ENCODE results near the gene EPYC.

EPYC gene

DNA sequence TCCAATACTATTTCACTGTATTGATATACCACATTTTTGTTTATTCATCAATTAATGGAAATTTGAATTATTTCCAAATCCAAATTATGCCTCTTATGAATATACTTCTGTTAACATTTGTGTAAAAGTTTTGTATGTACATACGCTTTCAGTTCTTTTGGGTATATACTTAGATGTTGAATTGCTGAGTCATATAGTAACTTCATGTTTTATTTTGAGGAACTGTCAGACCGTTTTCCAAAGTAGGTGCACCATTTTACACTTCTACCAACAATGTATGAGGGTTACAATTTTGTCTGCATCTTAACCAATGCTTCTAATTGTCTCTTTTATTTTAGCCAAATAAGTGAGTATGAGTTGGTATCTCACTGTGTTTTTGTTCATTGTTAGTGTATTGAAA lies 39.6 kb downstream of the EPYC start:
- no peak for DNase-seq
- in situ Hi-C loops (cut with MboI; ENCODE audit: low pct_unique_long_range_greater_than_20kb, low sequenced_read_pairs), result no loop called here

DNA sequence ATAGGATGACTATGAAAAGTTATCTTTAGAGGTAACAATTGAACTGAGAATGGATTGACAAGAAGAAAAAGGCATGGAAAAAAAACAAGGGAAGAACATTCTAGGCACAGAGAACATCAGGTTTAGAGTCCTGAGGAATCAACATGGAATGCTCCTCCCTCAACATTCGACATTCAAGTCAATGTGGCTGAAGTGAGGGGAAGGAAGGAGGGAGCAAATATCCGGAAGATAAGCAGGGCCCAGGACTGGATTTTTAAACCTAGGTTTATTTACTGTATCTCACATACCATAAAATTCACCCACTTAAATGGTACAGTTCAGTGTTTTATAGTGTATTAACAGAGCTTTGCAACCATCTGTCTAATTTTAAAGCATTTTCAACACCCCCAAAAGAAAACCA lies 40.2 kb downstream of the EPYC start:
- DNase-seq, result no peak
- in situ Hi-C loops (cut with MboI; ENCODE audit: low pct_unique_long_range_greater_than_20kb, low sequenced_read_pairs), result no loop called here

DNA sequence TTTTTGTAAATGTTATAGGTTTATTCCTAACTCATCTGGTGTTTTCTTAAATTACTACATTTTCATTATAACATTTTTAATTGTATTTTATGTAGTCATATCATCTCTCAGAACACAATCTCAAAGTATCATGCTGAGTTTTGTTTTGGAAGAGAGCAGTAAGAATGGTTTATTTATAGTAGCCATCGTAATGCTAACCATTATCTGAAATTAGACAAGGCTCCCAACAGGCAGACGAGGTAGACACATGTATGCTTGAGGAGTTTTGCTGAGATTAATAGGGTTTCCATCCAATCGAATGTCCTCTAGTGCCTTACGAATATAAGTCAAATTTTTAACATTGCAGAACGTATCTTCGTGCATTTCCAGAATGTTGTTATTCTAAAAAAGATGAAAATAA lies 40.8 kb downstream of the EPYC start:
- in situ Hi-C loops (cut with MboI; ENCODE audit: low pct_unique_long_range_greater_than_20kb, low sequenced_read_pairs), result no loop called here

DNA sequence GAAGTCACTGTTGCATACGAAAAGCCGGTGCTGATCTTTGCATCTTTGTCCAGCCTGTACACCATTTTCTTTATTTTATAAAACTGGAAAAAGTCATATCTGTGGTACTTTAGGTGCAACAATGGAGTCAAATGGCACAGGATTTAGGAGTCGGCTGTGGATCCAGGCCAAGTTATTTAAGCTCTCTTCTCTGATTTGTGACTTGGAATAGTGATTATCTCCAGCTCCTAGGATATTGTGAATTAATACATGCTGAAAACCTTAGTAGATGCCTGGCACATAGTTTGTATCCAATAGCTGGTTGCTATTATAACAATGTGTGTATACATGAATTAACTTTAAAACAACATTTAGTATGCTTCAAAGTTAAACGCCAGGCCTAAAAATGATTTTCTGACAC lies 43.6 kb downstream of the EPYC start:
- no peak for DNase-seq
- in situ Hi-C loops (cut with MboI; ENCODE audit: low pct_unique_long_range_greater_than_20kb, low sequenced_read_pairs), result no loop called here

More for the DNA sequence above, 40.8 kb downstream of the EPYC start:
- no peak for DNase-seq

DNA sequence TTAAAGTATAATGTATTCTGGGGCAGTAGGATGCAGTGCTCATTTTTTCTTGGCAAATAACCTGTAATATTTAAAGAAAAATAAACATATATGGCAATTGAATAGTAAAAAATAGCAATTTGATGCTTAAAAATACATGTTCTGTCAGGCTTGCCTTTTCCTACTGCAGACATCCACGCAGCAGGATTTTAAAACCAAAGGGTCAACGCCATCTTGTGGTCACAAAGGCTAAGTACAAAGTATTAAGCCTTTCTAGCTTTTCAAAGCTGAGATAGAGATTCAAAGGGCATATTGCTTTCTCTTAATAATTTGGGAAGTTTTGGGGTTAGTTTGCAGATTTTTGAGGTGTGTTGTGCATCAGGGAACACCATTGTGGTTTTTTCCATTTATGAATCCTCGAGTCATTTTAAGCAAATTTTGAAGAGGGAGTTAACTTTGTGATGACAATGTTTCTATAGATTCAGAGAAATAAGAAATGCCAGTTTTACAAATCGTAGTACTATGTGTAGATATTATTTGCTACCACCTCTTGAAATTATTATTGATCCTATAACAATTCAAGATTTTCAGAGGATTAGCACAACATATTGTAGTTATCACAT lies 45.1 kb downstream of the EPYC start:
- DNase-seq, result peak; percentile 43
- in situ Hi-C loops (cut with MboI; ENCODE audit: low pct_unique_long_range_greater_than_20kb, low sequenced_read_pairs), result no loop called here

DNA sequence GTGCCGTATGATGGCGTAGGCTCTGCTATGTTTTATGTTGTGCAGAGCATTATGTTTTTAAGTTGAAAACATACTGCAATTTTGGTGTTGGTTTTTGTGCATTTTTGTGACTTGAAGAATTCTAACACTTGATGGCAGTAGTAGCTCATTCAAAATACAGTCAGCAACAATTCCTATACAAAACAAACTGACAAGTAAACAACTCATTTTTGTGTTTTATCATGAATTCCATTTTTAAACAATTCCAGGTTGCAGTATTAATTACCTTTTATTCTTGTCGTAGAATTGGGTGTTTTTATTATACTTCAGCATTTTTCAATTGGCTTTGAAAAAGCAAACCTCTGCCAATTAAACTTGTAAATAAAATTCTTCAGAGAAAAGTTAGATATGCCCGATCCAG lies 45.7 kb downstream of the EPYC start:
- in situ Hi-C loops (cut with MboI; ENCODE audit: low pct_unique_long_range_greater_than_20kb, low sequenced_read_pairs), result no loop called here
- no peak for DNase-seq

DNA sequence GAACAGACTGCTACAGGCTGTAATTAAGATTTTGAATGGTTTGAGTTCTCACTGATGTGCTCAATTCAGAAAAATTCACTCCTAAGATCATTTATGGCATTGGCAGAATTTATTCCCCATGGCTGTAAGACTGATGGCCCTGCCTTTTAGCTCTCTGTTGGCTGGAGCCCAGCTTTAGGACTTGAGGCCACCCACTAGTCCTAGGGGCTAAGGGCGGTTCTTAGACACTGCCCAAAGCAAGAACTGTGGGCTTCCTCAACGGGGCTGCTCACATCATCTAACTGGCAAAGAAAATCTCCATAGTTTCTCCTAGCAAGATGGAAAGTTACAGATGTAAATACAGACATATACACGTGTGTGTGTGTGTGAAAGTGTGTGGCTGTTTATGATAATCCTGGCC lies 46.4 kb downstream of the EPYC start:
- in situ Hi-C loops (cut with MboI; ENCODE audit: low pct_unique_long_range_greater_than_20kb, low sequenced_read_pairs), result no loop called here

DNA sequence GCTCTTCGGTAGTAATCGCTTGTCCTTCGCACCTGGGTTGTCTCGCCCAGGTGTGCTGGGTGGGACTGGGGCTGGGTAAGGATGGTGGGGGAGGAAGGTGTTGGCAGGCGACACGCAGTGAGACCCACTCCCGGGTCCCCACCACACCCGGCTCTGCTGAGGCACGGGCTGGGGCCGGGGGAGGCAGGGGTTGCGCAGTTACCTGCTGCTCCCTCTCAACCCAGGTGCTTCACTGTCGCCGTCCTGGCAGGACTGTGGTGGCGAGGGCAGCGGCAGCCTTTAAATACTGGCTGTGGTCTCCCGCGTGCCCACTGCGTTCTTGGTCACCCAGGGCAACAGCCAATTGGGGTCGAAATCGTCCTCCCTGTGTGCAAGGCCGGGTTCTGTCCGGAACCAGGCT lies 49.9 kb downstream of the EPYC start, which contains the start of gene CCER1:
TSS of gene CCER1 (minus strand) at position 256 of the 400 bp plus-strand sequence. CDS start 434 bp downstream, outside the sequence.
- DNase-seq, result no peak
- in situ Hi-C loops (cut with MboI; ENCODE audit: low pct_unique_long_range_greater_than_20kb, low sequenced_read_pairs), result no loop called here

More for the DNA sequence above, 46.4 kb downstream of the EPYC start:
- no peak for DNase-seq

DNA sequence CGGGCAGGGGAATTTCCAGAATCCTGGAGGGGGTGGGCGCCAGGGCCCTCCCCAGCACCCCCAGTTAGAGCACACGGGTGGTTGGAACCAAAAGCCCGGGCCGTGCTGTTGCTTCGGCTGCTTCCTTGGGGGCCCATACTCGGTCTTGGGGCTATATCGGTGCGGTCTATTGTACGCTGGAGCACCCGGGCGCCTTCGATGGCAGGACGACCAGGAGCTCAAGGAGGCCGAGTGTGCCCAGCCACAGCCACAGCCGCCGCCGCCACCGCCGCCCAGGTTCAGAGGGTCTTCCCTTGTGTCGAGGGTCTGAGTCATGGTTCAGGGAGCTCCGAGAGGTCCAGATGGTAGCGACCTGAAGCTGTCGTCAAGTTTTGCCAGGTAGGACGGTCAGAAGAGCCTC lies 50.3 kb downstream of the EPYC start:
- in situ Hi-C loops (cut with MboI; ENCODE audit: low pct_unique_long_range_greater_than_20kb, low sequenced_read_pairs), result no loop called here
- no peak for DNase-seq

DNA sequence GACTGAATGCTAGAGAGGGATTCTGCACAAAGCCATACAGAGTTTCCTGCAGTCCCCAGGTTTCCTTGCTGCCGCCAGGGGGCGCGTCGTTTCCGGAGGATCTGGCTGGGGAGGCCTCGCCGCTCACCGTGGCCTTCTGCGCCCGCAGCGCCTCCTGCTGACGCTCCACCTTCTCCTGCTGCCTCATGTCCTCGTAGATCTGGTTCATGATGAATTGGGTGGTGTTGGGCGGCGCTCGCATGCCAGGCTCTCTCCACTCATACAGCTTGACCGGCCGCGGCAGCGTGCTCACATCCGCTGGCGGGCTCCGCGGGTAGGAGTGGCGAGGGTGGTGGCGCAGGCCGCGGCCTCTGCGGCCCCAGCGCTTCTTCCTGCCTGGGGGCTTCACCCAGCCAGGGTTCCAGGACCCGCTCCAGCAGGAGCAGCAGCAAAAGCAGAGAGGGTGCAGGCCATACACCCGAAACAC lies 50.8 kb downstream of the EPYC start:
- in situ Hi-C loops (cut with MboI; ENCODE audit: low pct_unique_long_range_greater_than_20kb, low sequenced_read_pairs), result no loop called here
- no peak for DNase-seq

DNA sequence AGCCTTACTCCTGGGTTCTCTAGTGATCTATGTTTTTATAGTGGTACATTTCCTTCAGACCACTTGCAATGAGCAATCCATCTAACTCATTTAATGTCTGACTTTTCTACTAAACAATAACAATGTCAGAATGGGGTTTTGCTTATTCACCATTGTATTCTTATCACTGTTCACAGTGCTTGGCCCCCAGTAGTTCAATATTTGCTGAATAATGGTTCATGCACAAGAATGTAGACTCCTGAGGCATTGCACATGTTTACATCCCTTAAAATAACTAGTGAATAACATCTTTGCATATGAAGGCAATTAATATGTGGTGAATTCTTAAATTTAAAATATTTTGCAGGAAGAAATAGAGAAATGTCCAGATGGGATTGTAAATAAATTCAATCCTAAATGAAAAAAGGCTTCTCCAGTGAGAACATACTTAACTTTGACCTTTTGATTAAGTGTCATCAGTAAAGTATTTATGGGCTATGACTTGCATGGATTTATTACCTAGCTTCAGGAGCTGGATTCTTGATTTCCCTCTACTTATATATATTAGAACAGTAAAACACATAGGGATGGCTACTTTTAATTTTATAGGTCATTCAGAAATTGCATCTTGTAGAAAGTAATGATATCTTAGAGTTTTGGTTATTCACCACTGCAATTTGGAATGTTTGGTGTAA lies 53.2 kb downstream of the EPYC start:
- no peak for DNase-seq

DNA sequence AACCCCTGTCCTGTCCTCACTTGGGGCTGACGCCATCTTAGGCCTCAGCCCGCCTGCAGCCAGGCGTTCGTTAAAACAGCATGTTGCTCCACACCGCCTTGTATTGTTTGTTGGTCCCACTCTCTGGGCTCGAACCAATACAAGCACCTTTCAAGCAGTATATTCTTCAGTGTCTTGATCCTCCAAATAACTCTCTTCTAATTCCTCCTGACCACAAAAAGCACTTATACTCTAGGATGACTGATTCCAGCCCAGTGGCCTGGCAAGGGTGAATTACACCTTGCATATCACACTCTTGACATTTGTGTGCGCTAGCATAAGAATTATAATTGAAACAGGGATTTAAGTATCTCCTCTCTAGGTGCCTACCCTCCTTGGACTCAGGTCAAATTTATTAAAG lies 56.9 kb downstream of the EPYC start:
- in situ Hi-C loops (cut with MboI; ENCODE audit: low pct_unique_long_range_greater_than_20kb, low sequenced_read_pairs), result no loop called here
- DNase-seq, result no peak

More for the DNA sequence above, 53.2 kb downstream of the EPYC start:
- in situ Hi-C loops (cut with MboI; ENCODE audit: low pct_unique_long_range_greater_than_20kb, low sequenced_read_pairs), result no loop called here

DNA sequence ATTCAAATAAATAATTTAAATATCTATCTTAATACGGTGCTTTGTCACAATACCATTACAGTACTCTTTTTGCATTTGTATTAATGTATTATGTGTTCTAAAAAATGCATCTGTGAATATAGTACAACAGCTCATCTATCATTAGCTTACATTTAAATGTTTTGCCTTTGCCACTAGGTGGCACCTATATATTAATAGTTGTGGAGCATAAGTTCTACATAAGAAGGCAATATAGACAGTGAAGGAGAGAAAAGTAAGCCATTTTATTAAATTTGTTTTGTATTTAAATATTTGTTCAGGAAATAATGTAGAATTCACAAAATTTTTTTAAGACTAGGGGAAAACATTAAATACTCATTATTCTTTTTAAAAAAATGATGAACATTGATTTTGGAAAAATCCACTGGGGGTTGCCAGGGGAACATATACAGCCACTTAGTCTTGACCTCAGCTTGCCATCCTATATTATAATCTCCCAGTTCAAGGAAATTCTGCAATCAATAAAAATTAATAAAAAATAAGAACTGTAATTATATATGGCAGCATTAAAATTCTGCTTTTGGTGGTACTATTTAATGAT lies 59.6 kb downstream of the EPYC start:
- peak; percentile 30 for DNase-seq
- in situ Hi-C loops (cut with MboI; ENCODE audit: low pct_unique_long_range_greater_than_20kb, low sequenced_read_pairs), result no loop called here

DNA sequence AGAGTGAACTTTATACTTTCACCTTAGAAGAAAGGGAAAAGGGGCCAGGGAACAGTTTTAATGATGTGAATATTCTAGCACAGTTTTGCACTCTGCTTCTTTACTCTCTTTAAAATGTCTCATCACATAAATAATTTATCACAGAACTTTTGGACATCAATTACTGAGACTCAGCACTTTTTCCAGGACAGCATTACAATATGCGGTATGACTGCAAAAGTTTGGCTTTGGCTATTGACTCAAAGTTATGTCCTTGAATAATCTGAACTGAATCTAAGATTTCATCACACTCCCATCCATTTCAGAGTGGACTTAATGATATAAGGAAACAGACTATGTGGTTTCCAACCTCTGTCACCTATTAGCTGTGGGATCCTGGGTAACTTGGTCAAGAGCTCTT lies 61.5 kb downstream of the EPYC start:
- in situ Hi-C loops (cut with MboI; ENCODE audit: low pct_unique_long_range_greater_than_20kb, low sequenced_read_pairs), result no loop called here

DNA sequence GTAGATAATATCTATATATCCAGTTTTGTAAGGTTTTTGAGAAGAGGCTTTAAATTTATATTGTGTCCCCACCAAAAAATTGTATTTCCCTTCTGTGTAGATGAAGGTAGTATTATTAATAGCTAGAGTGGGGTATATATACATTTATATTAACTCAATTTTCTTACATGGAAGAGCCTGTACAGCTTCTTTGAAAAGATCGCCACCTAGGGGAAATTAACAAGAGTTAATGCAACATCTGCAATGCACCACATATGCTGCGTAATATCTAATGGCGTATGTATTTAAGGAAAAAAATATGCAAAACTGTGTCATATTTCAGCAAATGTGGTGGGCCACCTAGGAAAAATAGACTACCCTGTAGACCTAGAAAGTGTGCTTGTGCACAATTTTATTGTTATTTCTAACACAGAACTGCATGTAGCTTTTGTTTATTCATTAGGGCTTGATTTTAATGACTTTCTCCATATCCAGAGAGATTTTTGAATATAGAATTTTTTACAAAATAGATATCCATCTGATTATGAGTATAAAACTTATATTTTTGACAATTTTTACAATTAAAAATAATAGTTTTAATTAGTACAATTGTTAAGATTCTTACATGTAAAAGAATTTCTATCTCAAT lies 63.8 kb downstream of the EPYC start:
- in situ Hi-C loops (cut with MboI; ENCODE audit: low pct_unique_long_range_greater_than_20kb, low sequenced_read_pairs), result no loop called here
- peak; percentile 12 for DNase-seq

More for the DNA sequence above, 61.5 kb downstream of the EPYC start:
- no peak for DNase-seq

DNA sequence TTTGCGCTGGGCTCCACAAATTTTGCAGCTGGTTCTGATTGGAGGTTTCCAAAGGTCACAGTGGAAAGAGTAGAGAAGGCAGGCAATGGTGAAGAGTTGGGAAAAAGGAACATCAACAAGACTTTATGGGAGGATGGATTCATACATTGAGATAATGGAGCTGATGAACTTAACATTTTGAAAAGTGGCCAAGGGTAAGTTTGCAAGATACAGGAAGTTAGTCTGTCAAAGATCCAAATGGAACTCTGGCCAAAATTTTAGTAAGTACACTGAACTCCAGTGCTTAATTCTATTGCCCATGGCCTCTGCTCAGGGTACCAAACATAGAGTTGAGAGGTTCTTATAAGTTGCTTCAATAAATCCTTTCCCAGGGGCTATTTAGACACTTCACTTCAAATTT lies 65.4 kb downstream of the EPYC start:
- no peak for DNase-seq
- in situ Hi-C loops (cut with MboI; ENCODE audit: low pct_unique_long_range_greater_than_20kb, low sequenced_read_pairs), result no loop called here

DNA sequence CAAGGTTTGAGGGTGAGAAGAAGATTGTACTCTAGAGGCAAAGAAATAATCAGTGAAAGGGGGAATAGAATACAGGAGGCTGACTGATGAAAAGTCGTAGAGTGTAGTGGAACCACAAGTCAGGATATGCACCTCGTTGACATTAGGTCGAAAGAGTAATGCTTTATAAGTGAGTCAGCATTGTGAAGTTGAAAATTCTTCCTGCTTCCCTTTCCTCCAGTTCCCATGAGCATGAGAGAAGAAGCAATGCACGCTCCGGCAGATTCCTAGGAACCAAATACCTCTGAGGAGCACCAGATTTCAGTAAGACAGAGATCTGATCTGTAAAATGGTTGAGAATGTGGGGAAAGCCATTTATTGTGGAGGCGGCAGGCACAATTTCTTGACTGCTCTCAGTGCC lies 66.3 kb downstream of the EPYC start:
- in situ Hi-C loops (cut with MboI; ENCODE audit: low pct_unique_long_range_greater_than_20kb, low sequenced_read_pairs), result no loop called here
- no peak for DNase-seq

DNA sequence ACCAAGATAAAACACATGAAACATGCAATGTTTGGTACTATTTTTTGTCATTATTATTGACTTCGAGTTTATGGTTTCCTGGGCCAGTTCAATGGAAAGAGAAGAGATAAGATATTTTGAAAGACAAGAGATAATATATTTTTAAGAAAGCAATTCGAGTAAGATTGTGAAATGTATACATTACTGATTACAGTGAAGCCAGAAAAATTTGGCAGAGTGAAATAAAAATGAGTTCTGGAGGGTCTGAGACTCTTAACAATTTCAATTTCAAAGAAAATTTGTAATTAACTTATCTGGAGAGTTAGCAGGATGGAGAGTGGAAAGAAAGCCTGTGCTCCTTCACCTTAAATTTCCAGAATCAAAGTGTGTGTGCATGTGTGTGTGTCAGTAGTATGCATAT lies 67.1 kb downstream of the EPYC start:
- no peak for DNase-seq
- in situ Hi-C loops (cut with MboI; ENCODE audit: low pct_unique_long_range_greater_than_20kb, low sequenced_read_pairs), result no loop called here

DNA sequence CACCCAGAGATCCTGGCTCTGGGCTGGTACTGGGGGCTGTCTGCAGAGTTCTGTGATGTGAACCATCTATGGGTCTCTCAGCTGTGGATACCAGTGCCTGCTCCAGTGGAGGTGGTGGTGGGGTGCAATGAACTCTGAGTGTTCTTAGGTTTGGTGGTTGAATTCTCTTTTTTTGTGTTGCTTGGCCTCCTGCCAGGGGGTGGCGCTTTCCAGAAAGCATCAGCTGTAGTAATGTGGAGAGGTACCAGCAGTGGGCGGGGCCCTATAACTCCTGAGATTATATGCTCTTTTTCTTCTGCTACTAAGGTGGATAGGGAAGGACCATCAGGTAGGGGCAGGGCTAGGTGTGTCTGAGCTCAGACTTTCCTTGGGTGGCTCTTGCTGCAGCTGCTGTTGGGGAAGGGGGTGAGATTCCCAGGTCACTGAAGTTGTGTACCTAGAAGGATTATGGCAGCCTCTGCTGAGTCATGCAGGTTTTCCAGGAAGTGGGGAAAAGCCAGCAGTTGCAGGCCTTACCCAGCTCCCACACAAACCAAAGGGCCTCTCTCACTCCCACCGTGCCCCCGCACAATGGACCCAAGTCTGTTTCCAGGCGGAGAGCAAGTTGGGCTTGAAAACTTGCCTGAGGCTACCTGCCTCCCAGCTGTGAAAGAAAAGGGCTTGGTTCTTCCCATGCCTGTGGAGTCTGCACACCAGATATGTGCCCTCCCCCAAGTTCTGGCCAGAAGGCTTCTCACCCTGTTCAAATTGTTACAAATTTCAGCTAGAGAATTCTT lies 68.4 kb downstream of the EPYC start:
- in situ Hi-C loops (cut with MboI; ENCODE audit: low pct_unique_long_range_greater_than_20kb, low sequenced_read_pairs), result no loop called here
- no peak for DNase-seq
